ENCODE measurements around the gene C1QC.

Gene C1QC

GRCh38 chr1:22636353-22636752, 7.1 kb upstream of the C1QC start, which contains the start of gene C1QA:
C1QA (plus strand) TSS chr1:22636628; CDS start chr1:22637617, 989 bp downstream.
- H3K9me3 ChIP-seq (ENCODE audit: insufficient read depth, low read length): no peaks in the 10 kb centered on the region
- TF ChIP-seq EZH2phosphoT487 (IDR thresholded peaks at IDR 0.05; ENCODE audit: low read depth) (no peak), CTCF (IDR thresholded peaks at IDR 0.05; ENCODE audit: low read depth, low read length) (no peak)
- H4K20me1 ChIP-seq (ENCODE audit: insufficient read depth, low read length): no peaks in the 10 kb centered on the region
- no peaks in the 10 kb centered on the region for H3K27me3 ChIP-seq (ENCODE audit: low read depth, low read length)
- H3K27ac ChIP-seq (ENCODE audit: low read length): no peak within 1 kb of the TSS
- H3K4me1 ChIP-seq (ENCODE audit: low read length): no peaks in the 10 kb centered on the region; the same call in 1 of the 2 replicates
- H3K4me3 ChIP-seq (ENCODE audit: low read length): no peak within 1 kb of the TSS
- H2AFZ ChIP-seq (ENCODE audit: low read depth, low read length): no peak within 1 kb of the TSS
- H3K79me2 ChIP-seq (ENCODE audit: low read length): no peaks in the 10 kb centered on the region
- no peaks in the 10 kb centered on the region for H3K36me3 ChIP-seq (replicated peaks; ENCODE audit: low read depth, low read length)
- no peak within 1 kb of the TSS for H3K9ac ChIP-seq (ENCODE audit: low read length)
- H3K4me2 ChIP-seq (ENCODE audit: low read length): no peak within 1 kb of the TSS

- Histone ChIP-seq H3K36me3 (replicated peaks; ENCODE audit: low read depth, low read length) (no peaks in the 10 kb centered on the region), H3K4me2 (ENCODE audit: low read length) (no peak overlapping the region), H3K4me1 (ENCODE audit: low read length) (peaks cover 3% of the 10 kb centered on the region; the same call in 1 of the 2 replicates), H3K79me2 (ENCODE audit: low read length) (no peaks in the 10 kb centered on the region), H3K4me3 (ENCODE audit: low read length) (no peak overlapping the region), H3K27ac (ENCODE audit: low read length) (no peak overlapping the region), H2AFZ (ENCODE audit: low read depth, low read length) (no peak overlapping the region), H3K9ac (ENCODE audit: low read length) (no peak overlapping the region), H3K27me3 (ENCODE audit: low read depth, low read length) (no peaks in the 10 kb centered on the region), H3K9me3 (ENCODE audit: insufficient read depth, low read length) (no peaks in the 10 kb centered on the region), H4K20me1 (ENCODE audit: insufficient read depth, low read length) (no peaks in the 10 kb centered on the region)
- TF ChIP-seq EZH2phosphoT487 (IDR thresholded peaks at IDR 0.05; ENCODE audit: low read depth): no peak
- no peak for TF ChIP-seq CTCF (IDR thresholded peaks at IDR 0.05; ENCODE audit: low read depth, low read length)
Observed at GRCh38 chr1:22636927-22637326, 6.5 kb upstream of the C1QC start.

GRCh38 chr1:22637907-22638445, 5.5 kb upstream of the C1QC start:
- H3K9me3 ChIP-seq (ENCODE audit: insufficient read depth, low read length): no peaks in the 10 kb centered on the region
- no peak overlapping the region for H3K27ac ChIP-seq (ENCODE audit: low read length)
- H4K20me1 ChIP-seq (ENCODE audit: insufficient read depth, low read length): no peaks in the 10 kb centered on the region
- no peak overlapping the region for H3K9ac ChIP-seq (ENCODE audit: low read length)
- H3K27me3 ChIP-seq (ENCODE audit: low read depth, low read length): no peaks in the 10 kb centered on the region
- H3K36me3 ChIP-seq (replicated peaks; ENCODE audit: low read depth, low read length): no peaks in the 10 kb centered on the region
- no peak for TF ChIP-seq EZH2phosphoT487 (IDR thresholded peaks at IDR 0.05; ENCODE audit: low read depth)
- TF ChIP-seq CTCF (IDR thresholded peaks at IDR 0.05; ENCODE audit: low read depth, low read length): no peak
- H3K4me2 ChIP-seq (ENCODE audit: low read length): no peak overlapping the region
- no peaks in the 10 kb centered on the region for H3K79me2 ChIP-seq (ENCODE audit: low read length)
- H3K4me3 ChIP-seq (ENCODE audit: low read length): no peak overlapping the region
- no peak overlapping the region for H2AFZ ChIP-seq (ENCODE audit: low read depth, low read length)
- H3K4me1 ChIP-seq (ENCODE audit: low read length): peaks cover 6% of the 10 kb centered on the region; the same call in 1 of the 2 replicates

GRCh38 chr1:22638476-22639234, 4.8 kb upstream of the C1QC start:
- no peak overlapping the region for H2AFZ ChIP-seq (ENCODE audit: low read depth, low read length)

More at GRCh38 chr1:22638476-22639234, 4.8 kb upstream of the C1QC start:
- Histone ChIP-seq H3K4me1 (ENCODE audit: low read length) (peaks cover 6% of the 10 kb centered on the region; the same call in 1 of the 2 replicates), H3K4me3 (ENCODE audit: low read length) (no peak overlapping the region), H3K27me3 (ENCODE audit: low read depth, low read length) (no peaks in the 10 kb centered on the region), H3K4me2 (ENCODE audit: low read length) (no peak overlapping the region), H3K27ac (ENCODE audit: low read length) (no peak overlapping the region), H3K9ac (ENCODE audit: low read length) (no peak overlapping the region), H3K79me2 (ENCODE audit: low read length) (no peaks in the 10 kb centered on the region), H3K36me3 (replicated peaks; ENCODE audit: low read depth, low read length) (no peaks in the 10 kb centered on the region), H3K9me3 (ENCODE audit: insufficient read depth, low read length) (no peaks in the 10 kb centered on the region), H4K20me1 (ENCODE audit: insufficient read depth, low read length) (no peaks in the 10 kb centered on the region)
- TF ChIP-seq EZH2phosphoT487 (IDR thresholded peaks at IDR 0.05; ENCODE audit: low read depth): no peak
- no peak for TF ChIP-seq CTCF (IDR thresholded peaks at IDR 0.05; ENCODE audit: low read depth, low read length)
